ENCODE measurements around the gene CASP7. TPM values are rescaled to one million over a fixed set of nuclear protein-coding genes. Genes with fewer than 3 reads are reported as not detected.
"Not testable (repeated sequence)": the region's sequence is repeated elsewhere in the genome, so short reads cannot be mapped to it uniquely, and the experiment has no call there.

CASP7 gene
- total RNA-seq, 4 donors from 2014 or later: 11.6 to 17.2 (median 13.8) TPM

DNA sequence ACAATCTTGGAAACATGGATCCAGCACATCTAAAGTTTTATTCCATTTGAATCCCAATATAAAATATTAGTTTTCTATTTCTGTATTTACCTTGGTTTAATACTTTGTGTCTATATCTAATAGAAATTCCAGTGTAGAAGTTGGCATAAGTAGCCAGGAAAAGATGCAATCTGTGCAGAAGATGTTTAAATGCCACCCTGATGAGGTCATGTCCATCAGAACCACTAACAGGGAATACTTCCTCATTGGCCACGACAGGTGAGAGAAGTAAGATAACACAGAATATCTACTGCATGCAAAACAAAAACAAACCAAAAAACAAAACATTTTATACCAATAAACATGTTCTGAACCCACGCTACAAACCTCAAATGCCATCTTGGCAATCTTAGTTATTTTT lies 87.5 kb downstream of the CASP7 start:
- H3K9me3 ChIP-seq: no peaks in the 10 kb centered on the region
- no peak overlapping the region for H3K27ac ChIP-seq
- H3K4me1 ChIP-seq: no peaks in the 10 kb centered on the region
- TF ChIP-seq, protein P1, sequence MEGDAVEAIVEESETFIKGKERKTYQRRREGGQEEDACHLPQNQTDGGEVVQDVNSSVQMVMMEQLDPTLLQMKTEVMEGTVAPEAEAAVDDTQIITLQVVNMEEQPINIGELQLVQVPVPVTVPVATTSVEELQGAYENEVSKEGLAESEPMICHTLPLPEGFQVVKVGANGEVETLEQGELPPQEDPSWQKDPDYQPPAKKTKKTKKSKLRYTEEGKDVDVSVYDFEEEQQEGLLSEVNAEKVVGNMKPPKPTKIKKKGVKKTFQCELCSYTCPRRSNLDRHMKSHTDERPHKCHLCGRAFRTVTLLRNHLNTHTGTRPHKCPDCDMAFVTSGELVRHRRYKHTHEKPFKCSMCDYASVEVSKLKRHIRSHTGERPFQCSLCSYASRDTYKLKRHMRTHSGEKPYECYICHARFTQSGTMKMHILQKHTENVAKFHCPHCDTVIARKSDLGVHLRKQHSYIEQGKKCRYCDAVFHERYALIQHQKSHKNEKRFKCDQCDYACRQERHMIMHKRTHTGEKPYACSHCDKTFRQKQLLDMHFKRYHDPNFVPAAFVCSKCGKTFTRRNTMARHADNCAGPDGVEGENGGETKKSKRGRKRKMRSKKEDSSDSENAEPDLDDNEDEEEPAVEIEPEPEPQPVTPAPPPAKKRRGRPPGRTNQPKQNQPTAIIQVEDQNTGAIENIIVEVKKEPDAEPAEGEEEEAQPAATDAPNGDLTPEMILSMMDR (IDR thresholded peaks at IDR 0.05): no peak
- no peak for TF ChIP-seq POLR2A (IDR thresholded peaks at IDR 0.05)
- H3K27me3 ChIP-seq: no peaks in the 10 kb centered on the region
- no peak overlapping the region for H3K4me3 ChIP-seq (replicated peaks in 1 of 3)
- intact Hi-C loops (cut with DNase I): no loop called here
- no peaks in the 10 kb centered on the region for H3K36me3 ChIP-seq
- WGBS, 2 donors: 81 to 86% methylated on average over 2 of the region's 2 CpGs
- no peak for DNase-seq

DNA sequence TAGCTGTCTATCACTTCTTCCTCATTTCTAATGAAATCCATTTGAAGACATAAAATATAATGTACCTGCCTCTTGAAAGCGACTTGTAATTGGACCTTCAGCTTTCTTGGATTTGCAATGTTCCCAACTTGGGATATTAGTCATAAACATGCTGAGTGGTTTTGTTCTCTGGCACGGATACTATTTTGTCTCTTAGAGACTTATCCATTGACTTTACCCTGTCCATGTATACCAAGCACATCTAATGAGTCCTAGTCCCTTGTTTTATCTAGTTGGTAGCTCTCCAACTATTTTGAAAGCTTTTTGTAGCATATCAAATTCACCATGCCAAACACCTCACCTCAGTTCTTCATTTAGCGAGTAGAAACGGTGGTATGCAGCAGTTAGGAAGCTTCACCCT lies 90.6 kb downstream of the CASP7 start:
- Histone ChIP-seq H3K27ac (no peak overlapping the region), H3K27me3 (no peaks in the 10 kb centered on the region), H3K9me3 (no peaks in the 10 kb centered on the region), H3K4me1 (no peaks in the 10 kb centered on the region), H3K4me3 (replicated peaks in 1 of 3) (no peak overlapping the region), H3K36me3 (no peaks in the 10 kb centered on the region)
- WGBS, 2 donors: 71 to 75% methylated on average over 4 of the region's 4 CpGs
- intact Hi-C loops (cut with DNase I): no loop called here
- no peak for DNase-seq
- no peak for TF ChIP-seq POLR2A (IDR thresholded peaks at IDR 0.05)
- TF ChIP-seq, protein P1 (IDR thresholded peaks at IDR 0.05): no peak

DNA sequence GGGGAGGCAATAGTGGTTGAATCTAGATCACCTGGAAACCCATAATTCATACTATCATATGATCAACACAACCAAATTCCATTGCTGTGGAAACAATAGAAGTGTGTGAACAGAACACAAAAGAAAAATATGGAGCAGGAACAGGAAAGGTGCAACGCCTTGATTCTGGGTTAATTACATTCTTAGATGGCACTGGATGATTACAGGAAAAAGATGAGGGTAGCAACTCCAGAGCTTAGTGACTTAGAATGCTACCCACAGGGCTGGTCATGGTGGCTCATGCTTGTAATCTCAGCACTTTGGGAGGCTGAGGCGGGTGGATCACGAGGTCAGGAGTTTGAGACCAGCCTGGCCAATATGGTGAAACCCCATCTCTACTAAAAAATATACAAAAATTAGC lies 91.4 kb downstream of the CASP7 start:
- DNase-seq; H3K27ac ChIP-seq; H3K4me1 ChIP-seq; H3K9me3 ChIP-seq; H3K27me3 ChIP-seq; H3K4me3 ChIP-seq (replicated peaks in 1 of 3); H3K36me3 ChIP-seq; intact Hi-C loops (cut with DNase I): not testable (repeated sequence)
- 92 to 93% methylated on average over 3 of the region's 3 CpGs for WGBS, 2 donors

DNA sequence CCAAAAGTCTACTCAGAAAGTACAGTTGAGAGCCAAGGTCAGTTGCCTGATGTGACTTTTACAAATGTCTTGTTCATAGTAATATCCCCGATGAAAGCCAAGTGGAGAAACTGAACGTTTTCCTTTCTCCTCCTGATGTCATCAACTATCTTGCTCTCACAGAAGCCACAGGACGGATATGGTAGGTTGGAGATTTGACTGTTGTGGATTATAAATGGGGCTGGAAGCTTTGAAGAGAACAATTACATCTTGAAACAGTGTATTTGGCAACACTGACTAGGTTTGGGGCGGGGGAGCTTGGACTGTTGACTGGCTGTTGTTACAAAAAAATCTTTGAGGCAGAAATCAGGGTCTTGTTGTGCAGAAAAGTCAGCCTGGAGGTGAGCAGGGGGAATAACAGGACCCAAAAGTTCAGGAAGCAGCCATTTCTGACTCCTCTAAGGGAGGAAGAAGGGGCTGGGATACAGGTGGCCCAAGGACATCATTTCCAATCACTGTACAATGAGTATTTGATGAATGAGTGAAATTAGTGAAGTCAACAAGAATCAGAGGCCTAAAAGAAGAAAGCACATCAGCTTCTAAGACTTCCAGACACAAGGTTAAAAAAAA lies 96.1 kb downstream of the CASP7 start:
- H3K27ac ChIP-seq: no peak overlapping the region
- no peaks in the 10 kb centered on the region for H3K4me1 ChIP-seq
- H3K36me3 ChIP-seq: no peaks in the 10 kb centered on the region
- intact Hi-C loops (cut with DNase I): no loop called here
- no peaks in the 10 kb centered on the region for H3K9me3 ChIP-seq
- H3K4me3 ChIP-seq (replicated peaks in 1 of 3): no peak overlapping the region
- WGBS, 2 donors: 68 to 76% methylated on average over 4 of the region's 4 CpGs
- DNase-seq: no peak
- H3K27me3 ChIP-seq: no peaks in the 10 kb centered on the region
- no peak for TF ChIP-seq POLR2A (IDR thresholded peaks at IDR 0.05)
- TF ChIP-seq, protein P1 (IDR thresholded peaks at IDR 0.05): no peak

DNA sequence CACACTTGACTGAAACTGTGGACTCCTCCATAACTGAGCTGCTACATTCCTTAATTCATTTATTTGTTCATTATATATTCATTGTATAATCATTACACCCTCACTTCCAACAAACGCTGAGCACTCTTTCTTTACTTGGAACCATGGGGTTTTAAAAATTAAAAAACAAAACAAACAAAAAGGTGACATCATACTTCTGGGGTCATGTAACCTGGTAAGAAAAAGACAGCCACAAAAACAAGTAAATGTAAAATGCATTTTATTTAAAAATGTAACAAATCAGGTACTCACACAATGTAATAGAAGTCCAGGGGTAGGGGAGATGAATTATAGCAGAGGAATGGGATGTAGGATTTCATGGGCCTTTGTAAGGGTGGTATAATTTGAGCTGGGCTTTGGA lies 96.8 kb downstream of the CASP7 start:
- Histone ChIP-seq H3K4me3 (replicated peaks in 1 of 3) (no peak overlapping the region), H3K9me3 (no peaks in the 10 kb centered on the region), H3K4me1 (no peaks in the 10 kb centered on the region), H3K36me3 (no peaks in the 10 kb centered on the region), H3K27ac (no peak overlapping the region), H3K27me3 (no peaks in the 10 kb centered on the region)
- intact Hi-C loops (cut with DNase I): no loop called here
- no peak for DNase-seq
- TF ChIP-seq, protein P1 (IDR thresholded peaks at IDR 0.05): no peak
- TF ChIP-seq POLR2A (IDR thresholded peaks at IDR 0.05): no peak
- WGBS, 2 donors: 88 to 97% methylated on average over 1 of the region's 1 CpG

Small RNA genes within 50 kb of the gene (microRNA-seq; reads per million reads assigned to microRNA genes)
- gene MIR4483: not detected

Other genes with a start within 250 kb of the CASP7 start
- not detected for gene HABP2, start 126.9 kb upstream of the CASP7 start, total RNA-seq
- gene NRAP, start 15.9 kb upstream of the CASP7 start, total RNA-seq: not detected
- not detected for gene PLEKHS1, start 71.8 kb downstream of the CASP7 start, total RNA-seq
- gene DCLRE1A, start 174.2 kb downstream of the CASP7 start, total RNA-seq: 1 to 10 TPM; 5.8 to 9.0 (median 6.8) TPM
- gene NHLRC2, start 174.7 kb downstream of the CASP7 start, total RNA-seq: 10 to 100 TPM; 47.1 to 66.7 (median 56.2) TPM